Thymus (tissue), 11 donors: ENCODE results near the gene SLC26A4. TPM values are rescaled to one million over a fixed set of nuclear protein-coding genes. Genes with fewer than 3 reads are reported as not detected.

Source experiments
- DNase-seq, 9 donors: peaks; one replicate each; pipeline ENCODE4 v3.0.0-alpha.2; 2013; ENCODE audit warnings: low spot score in 9 of 9, low read depth in 6 of 9, missing footprints in 1 of 9
- H3K27ac ChIP-seq, 2 donors: one replicate each; pipeline ENCODE4 v1.5.1; 2013; ENCODE audit warnings: control low read depth in 1 of 2, low read depth in 1 of 2, low read length in 1 of 2, mild to moderate bottlenecking in 1 of 2, moderate library complexity in 1 of 2
- H3K27me3 ChIP-seq, 2 donors: one replicate each; pipeline ENCODE4 v1.5.1; 2013; ENCODE audit warnings: low read length in 1 of 2; ENCODE audit not compliant: control insufficient read depth in 2 of 2, insufficient read depth in 1 of 2
- H3K36me3 ChIP-seq, 2 donors: one replicate each; pipeline ENCODE4 v1.5.1; 2013; ENCODE audit warnings: low read length in 1 of 2, mild to moderate bottlenecking in 1 of 2, moderate library complexity in 1 of 2; ENCODE audit not compliant: control insufficient read depth in 2 of 2, insufficient read depth in 2 of 2
- H3K4me1 ChIP-seq, 2 donors: one replicate each; pipeline ENCODE4 v1.5.1; 2013; ENCODE audit warnings: low read length in 2 of 2; ENCODE audit not compliant: control insufficient read depth in 2 of 2, insufficient read depth in 2 of 2
- H3K4me3 ChIP-seq, 2 donors: one replicate each; pipeline ENCODE4 v1.5.1; 2013; ENCODE audit warnings: low read length in 2 of 2, control low read depth in 1 of 2, mild to moderate bottlenecking in 1 of 2
- H3K9me3 ChIP-seq, 2 donors: one replicate each; pipeline ENCODE4 v1.5.1; 2013; ENCODE audit warnings: low read length in 1 of 2, mild to moderate bottlenecking in 1 of 2; ENCODE audit not compliant: control insufficient read depth in 2 of 2, insufficient read depth in 1 of 2
- WGBS: extraction: QIAGEN DNeasy Blood & Tissue Kit; methylation state at CpG from one replicate; pipeline ENCODE4 v1.1.7; 2013; 5-methylcytosine and 5-hydroxymethylcytosine counted together
- polyA plus RNA-seq: library from polyadenylated mRNA; stranded (reverse); fragments of 200-250 nt; gene quantifications from one replicate; pipeline ENCODE4 v1.2.3, GENCODE V29; 2013
- total RNA-seq: library from RNA; stranded (reverse); fragments of 120-200 nt; gene quantifications from one replicate; pipeline ENCODE4 v1.2.4, GENCODE V29; 2013
- donor health status: healthy.

SLC26A4 gene
- total and polyA plus RNA-seq, 2 donors = 0.14 to 0.39 TPM

GRCh38 chr7:107744345-107744750 is 83.7 kb downstream of the SLC26A4 start:
- peaks cover 0 to 4% of the 10 kb centered on the region in 2 donors for H3K36me3 ChIP-seq
- H3K27ac ChIP-seq = peak overlapping the region; percentile 98 to 100
- WGBS = under 1% methylated on average over 22 of the region's 22 CpGs
- no peaks in the 10 kb centered on the region for H3K9me3 ChIP-seq
- H3K27me3 ChIP-seq = no peaks in the 10 kb centered on the region
- peak overlapping the region; percentile 62 to 91 for H3K4me3 ChIP-seq
- peak in 1 of 9 donors; percentile 4 for DNase-seq
- H3K4me1 ChIP-seq = peaks cover 17 to 18% of the 10 kb centered on the region in 2 donors

GRCh38 chr7:107746006-107746405 is 85.4 kb downstream of the SLC26A4 start:
- Histone ChIP-seq H3K9me3 (no peaks in the 10 kb centered on the region), H3K36me3 (peaks cover 7 to 15% of the 10 kb centered on the region in 2 donors), H3K4me3 (no peak overlapping the region), H3K27ac (no peak overlapping the region), H3K4me1 (peaks cover 17 to 18% of the 10 kb centered on the region in 2 donors), H3K27me3 (no peaks in the 10 kb centered on the region)
- WGBS = 90% methylated on average over 3 of the region's 3 CpGs
- DNase-seq = no peak

DNA sequence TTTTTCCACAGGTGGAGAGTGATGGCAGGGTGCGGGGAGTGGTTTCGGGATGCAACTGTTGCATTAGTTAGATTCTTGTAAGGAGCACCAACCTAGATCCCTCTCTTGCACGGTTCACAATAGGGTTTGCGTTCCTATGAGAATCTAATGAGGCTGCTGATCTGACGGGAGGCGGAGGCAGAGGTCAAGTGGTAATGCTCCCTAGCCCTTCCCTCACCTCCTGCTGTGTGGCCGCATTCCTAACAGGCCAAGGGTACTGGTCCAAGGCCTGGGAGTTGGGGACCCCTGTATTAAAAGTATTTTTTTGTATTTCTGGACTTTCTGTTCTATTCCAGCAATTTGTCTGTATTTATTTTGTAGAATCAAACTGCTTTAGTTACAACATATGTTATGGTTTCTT is 90.5 kb downstream of the SLC26A4 start:
- no peak overlapping the region for H3K4me3 ChIP-seq
- DNase-seq = no peak
- no peak overlapping the region for H3K27ac ChIP-seq
- H3K27me3 ChIP-seq = no peaks in the 10 kb centered on the region
- no peaks in the 10 kb centered on the region for H3K9me3 ChIP-seq
- WGBS = 98% methylated on average over 7 of the region's 7 CpGs
- H3K36me3 ChIP-seq = peaks cover 18 to 46% of the 10 kb centered on the region in 2 donors
- no peaks in the 10 kb centered on the region for H3K4me1 ChIP-seq

DNA sequence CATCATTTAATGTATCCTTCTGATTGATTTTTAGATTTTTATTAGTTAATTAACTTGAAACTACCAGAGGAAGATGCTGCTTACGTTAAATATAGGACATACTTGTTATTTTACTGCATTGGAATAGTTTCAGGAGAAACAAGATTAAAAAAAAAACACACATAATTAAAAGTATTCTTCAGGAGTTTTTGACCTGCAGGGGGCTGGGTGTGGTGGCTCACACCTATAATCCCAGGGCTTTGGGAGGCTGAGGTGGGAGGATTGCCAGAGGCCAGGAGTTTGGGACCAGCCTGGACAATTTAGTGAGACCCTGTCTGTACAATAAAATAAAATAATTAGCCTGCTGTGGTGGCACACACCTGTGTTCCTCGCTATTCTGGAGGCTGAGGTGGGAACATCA is 94.0 kb downstream of the SLC26A4 start:
- Histone ChIP-seq H3K4me1 (no peaks in the 10 kb centered on the region), H3K36me3 (peaks cover 30 to 70% of the 10 kb centered on the region in 2 donors), H3K27ac (no peak overlapping the region), H3K27me3 (no peaks in the 10 kb centered on the region), H3K4me3 (no peak overlapping the region), H3K9me3 (no peaks in the 10 kb centered on the region)
- DNase-seq = no peak
- WGBS = 98% methylated on average over 2 of the region's 2 CpGs

- no peak for DNase-seq
- Histone ChIP-seq H3K4me1 (no peaks in the 10 kb centered on the region), H3K27me3 (no peaks in the 10 kb centered on the region), H3K4me3 (no peak overlapping the region), H3K9me3 (no peaks in the 10 kb centered on the region), H3K27ac (no peak overlapping the region), H3K36me3 (peaks cover 17 to 56% of the 10 kb centered on the region in 2 donors)
- WGBS = 90% methylated on average over 1 of the region's 1 CpG
These were observed 98.0 kb downstream of the SLC26A4 start for GRCh38 chr7:107758667-107759066.

- no peak for DNase-seq
- Histone ChIP-seq H3K27ac (no peak overlapping the region), H3K27me3 (no peaks in the 10 kb centered on the region), H3K36me3 (no peaks in the 10 kb centered on the region), H3K9me3 (no peaks in the 10 kb centered on the region), H3K4me3 (no peak overlapping the region), H3K4me1 (no peaks in the 10 kb centered on the region)
- 96% methylated on average over 2 of the region's 2 CpGs for WGBS
These were observed 106.8 kb downstream of the SLC26A4 start for GRCh38 chr7:107767391-107767790.

Other genes starting within 250 kb of the SLC26A4 start
- 0.05 TPM for gene GPR22, start 190.8 kb upstream of the SLC26A4 start, total RNA-seq
- 0.02 TPM for gene GPR22, start 190.8 kb upstream of the SLC26A4 start, polyA plus RNA-seq
- gene COG5, start 96.9 kb upstream of the SLC26A4 start, total RNA-seq = 25.2 TPM
- gene COG5, start 96.9 kb upstream of the SLC26A4 start, polyA plus RNA-seq = 8.7 TPM
- 7.6 TPM for gene DUS4L, start 96.9 kb upstream of the SLC26A4 start, total RNA-seq
- 7.8 TPM for gene DUS4L, start 96.9 kb upstream of the SLC26A4 start, polyA plus RNA-seq
- 22.2 TPM for gene BCAP29, start 80.6 kb upstream of the SLC26A4 start, total RNA-seq
- gene BCAP29, start 80.6 kb upstream of the SLC26A4 start, polyA plus RNA-seq = 25.4 TPM
- 15.3 TPM for gene CBLL1, start 83.3 kb downstream of the SLC26A4 start, total RNA-seq
- 13.3 TPM for gene CBLL1, start 83.3 kb downstream of the SLC26A4 start, polyA plus RNA-seq
- gene SLC26A3, start 142.4 kb downstream of the SLC26A4 start, total RNA-seq = 0.09 TPM
- gene SLC26A3, start 142.4 kb downstream of the SLC26A4 start, polyA plus RNA-seq = 0.11 TPM
- gene DLD, start 230.4 kb downstream of the SLC26A4 start, total RNA-seq = 42.4 TPM
- 44.2 TPM for gene DLD, start 230.4 kb downstream of the SLC26A4 start, polyA plus RNA-seq